Neural cell (in vitro differentiated cells): ENCODE results near the gene SPTB. TPM values are rescaled to one million over a fixed set of nuclear protein-coding genes. Genes with fewer than 3 reads are reported as not detected.

Experiments used
- H2AFZ ChIP-seq: fragments of 200-600, 300-800 bp; sonication (generic), shearing (Covaris generic); 2 replicates; pipeline ENCODE4 v1.6.0; 2014; ENCODE audit warnings: low read depth, mild to moderate bottlenecking, antibody characterized with exemption, low read length, moderate library complexity
- H3F3A ChIP-seq: fragments of 200-600 bp; shearing (Covaris generic); 2 replicates; pipeline ENCODE4 v1.6.1; 2016; ENCODE audit warnings: mild to moderate bottlenecking, moderate library complexity, mixed read lengths, antibody characterized with exemption, low read length; ENCODE audit not compliant: insufficient read depth, poor library complexity, severe bottlenecking
- H3K27ac ChIP-seq: fragments of 200-600, 300-800 bp; sonication (generic), shearing (Covaris generic); 2 replicates; pipeline ENCODE4 v1.5.1; 2014; ENCODE audit warnings: mild to moderate bottlenecking, low read length, moderate library complexity
- H3K27me3 ChIP-seq: fragments of 300-800, 200-600 bp; sonication (generic), shearing (Covaris generic); 2 replicates; pipeline ENCODE4 v1.6.0; 2014; ENCODE audit warnings: mild to moderate bottlenecking, low read depth, low read length, moderate library complexity; ENCODE audit not compliant: insufficient read depth
- H3K36me3 ChIP-seq: fragments of 300-800, 200-600 bp; sonication (generic), shearing (Covaris generic); 2 replicates; pipeline ENCODE4 v1.5.1; 2014; ENCODE audit warnings: mild to moderate bottlenecking, antibody characterized with exemption, low read length, moderate library complexity; ENCODE audit not compliant: insufficient read depth
- H3K4me2 ChIP-seq: fragments of 300-800, 200-600 bp; sonication (generic), shearing (Covaris generic); 2 replicates; pipeline ENCODE4 v1.6.0; 2014; ENCODE audit warnings: mild to moderate bottlenecking, low read length
- H3K4me3 ChIP-seq: fragments of 300-800, 200-600 bp; sonication (generic), shearing (Covaris generic); 2 replicates; pipeline ENCODE4 v1.5.1; 2014; ENCODE audit warnings: mild to moderate bottlenecking, low read length, moderate library complexity
- H3K79me2 ChIP-seq: fragments of 200-600 bp; shearing (Covaris generic); replicated peaks from 2 replicates; pipeline ENCODE4 v1.6.0; 2014; ENCODE audit warnings: mild to moderate bottlenecking, low read length, moderate library complexity; ENCODE audit not compliant: insufficient read depth
- H3K9ac ChIP-seq: fragments of 300-800, 200-600 bp; sonication (generic), shearing (Covaris generic); 2 replicates; pipeline ENCODE4 v1.6.1; 2016; ENCODE audit warnings: mild to moderate bottlenecking, low read length, mixed read lengths
- H3K9me2 ChIP-seq: fragments of 200-600 bp; shearing (Covaris generic); 2 replicates; pipeline ENCODE4 v1.6.1; 2016; ENCODE audit warnings: mild to moderate bottlenecking, low read length, mixed read lengths; ENCODE audit not compliant: insufficient read depth
- H3K9me3 ChIP-seq: fragments of 200-600, 300-800 bp; sonication (generic), shearing (Covaris generic); 2 replicates; pipeline ENCODE4 v1.6.1; 2016; ENCODE audit warnings: mild to moderate bottlenecking, mixed run types, low read length, moderate library complexity, mixed read lengths
- H4K20me1 ChIP-seq: fragments of 200-600 bp; shearing (Covaris generic); 2 replicates; pipeline ENCODE4 v1.6.1; 2016; ENCODE audit warnings: mild to moderate bottlenecking, mixed run types; ENCODE audit not compliant: insufficient read depth
- CTCF ChIP-seq: fragments of 450-650 bp; IDR thresholded peaks from 2 replicates; pipeline ENCODE4 v1.5.1; 2014; ENCODE audit warnings: antibody characterized with exemption, mild to moderate bottlenecking, moderate library complexity; ENCODE audit not compliant: poor library complexity, severe bottlenecking
- EP300 ChIP-seq: fragments of 450-650 bp; conservative IDR thresholded peaks from 2 replicates; pipeline ENCODE4 v1.6.1; 2014; ENCODE audit warnings: antibody characterized with exemption, mild to moderate bottlenecking, moderate library complexity; ENCODE audit not compliant: poor library complexity, severe bottlenecking
- EZH2 ChIP-seq: fragments of 200-600, 300-800 bp; shearing (Covaris generic), sonication (generic); IDR thresholded peaks from 2 replicates; pipeline ENCODE4 v1.6.1; 2014; ENCODE audit warnings: antibody characterized with exemption, low read length, borderline replicate concordance, mild to moderate bottlenecking; ENCODE audit not compliant: insufficient read depth, poor library complexity, severe bottlenecking
- MXI1 ChIP-seq: fragments of 450-650 bp; conservative IDR thresholded peaks from 2 replicates; pipeline ENCODE4 v1.6.1; 2014; ENCODE audit warnings: antibody characterized with exemption, mild to moderate bottlenecking; ENCODE audit not compliant: poor library complexity, severe bottlenecking
- POLR2AphosphoS5 ChIP-seq: IDR thresholded peaks from 2 replicates; pipeline ENCODE4 v1.6.1; 2012
- RAD21 ChIP-seq: fragments of 450-650 bp; conservative IDR thresholded peaks from 2 replicates; pipeline ENCODE4 v1.6.1; 2014; ENCODE audit warnings: antibody characterized with exemption, mild to moderate bottlenecking, moderate library complexity
- REST ChIP-seq: IDR thresholded peaks from 2 replicates; pipeline ENCODE4 v1.6.1; 2012; ENCODE audit warnings: borderline replicate concordance
- SMC3 ChIP-seq: fragments of 450-650 bp; conservative IDR thresholded peaks from 2 replicates; pipeline ENCODE4 v1.6.1; 2014; ENCODE audit warnings: antibody characterized with exemption, mild to moderate bottlenecking, moderate library complexity; ENCODE audit not compliant: poor library complexity
- TAF1 ChIP-seq: IDR thresholded peaks from 2 replicates; pipeline ENCODE4 v1.6.1; 2012; ENCODE audit warnings: low read depth
- polyA plus RNA-seq: library from polyadenylated mRNA; depleted of rRNA; stranded (reverse); fragments of >200 nt; gene quantifications from 2 replicates; pipeline ENCODE4 v1.2.3, GENCODE V29; 2014

Gene SPTB
- polyA plus RNA-seq, 1 donor from 2014 or later: 1.9 TPM

- no peaks in the 10 kb centered on the region for H3F3A ChIP-seq
- no peak overlapping the region for H2AFZ ChIP-seq
- no peaks in the 10 kb centered on the region for H3K79me2 ChIP-seq
- no peaks in the 10 kb centered on the region for H3K9me3 ChIP-seq
- H3K36me3 ChIP-seq: no peaks in the 10 kb centered on the region
- no peak overlapping the region for H3K9ac ChIP-seq
- no peaks in the 10 kb centered on the region for H3K9me2 ChIP-seq
- H3K27ac ChIP-seq: no peak overlapping the region
- H4K20me1 ChIP-seq: no peaks in the 10 kb centered on the region
- H3K27me3 ChIP-seq: no peaks in the 10 kb centered on the region
- H3K4me2 ChIP-seq: no peak overlapping the region
- H3K4me3 ChIP-seq: no peak overlapping the region
- TF ChIP-seq POLR2AphosphoS5 (no peak), RAD21 (no peak), MXI1 (no peak), EP300 (no peak), SMC3 (no peak), EZH2 (no peak), REST (no peak), CTCF (no peak)
Observed at GRCh38 chr14:64860039-64860438, 19.7 kb downstream of the SPTB start.

GRCh38 chr14:64857979-64858744 lies 21.5 kb downstream of the SPTB start:
- Histone ChIP-seq H3K79me2 (no peaks in the 10 kb centered on the region), H2AFZ (no peak overlapping the region), H3K27ac (no peak overlapping the region), H3K9ac (no peak overlapping the region), H3K9me3 (no peaks in the 10 kb centered on the region), H3K4me3 (no peak overlapping the region), H3K9me2 (no peaks in the 10 kb centered on the region), H3K27me3 (no peaks in the 10 kb centered on the region), H3K4me2 (no peak overlapping the region), H3K36me3 (no peaks in the 10 kb centered on the region), H4K20me1 (no peaks in the 10 kb centered on the region), H3F3A (no peaks in the 10 kb centered on the region)
- TF ChIP-seq EZH2 (no peak), CTCF (no peak), REST (no peak), TAF1 (no peak), POLR2AphosphoS5 (no peak), SMC3 (no peak), RAD21 (no peak), EP300 (no peak), MXI1 (no peak)
